ENCODE data around the gene PCDH15. TPM values are rescaled to one million over a fixed set of nuclear protein-coding genes. Genes with fewer than 3 reads are reported as not detected.

PCDH15 gene
- polyA plus RNA-seq: not detected

DNA sequence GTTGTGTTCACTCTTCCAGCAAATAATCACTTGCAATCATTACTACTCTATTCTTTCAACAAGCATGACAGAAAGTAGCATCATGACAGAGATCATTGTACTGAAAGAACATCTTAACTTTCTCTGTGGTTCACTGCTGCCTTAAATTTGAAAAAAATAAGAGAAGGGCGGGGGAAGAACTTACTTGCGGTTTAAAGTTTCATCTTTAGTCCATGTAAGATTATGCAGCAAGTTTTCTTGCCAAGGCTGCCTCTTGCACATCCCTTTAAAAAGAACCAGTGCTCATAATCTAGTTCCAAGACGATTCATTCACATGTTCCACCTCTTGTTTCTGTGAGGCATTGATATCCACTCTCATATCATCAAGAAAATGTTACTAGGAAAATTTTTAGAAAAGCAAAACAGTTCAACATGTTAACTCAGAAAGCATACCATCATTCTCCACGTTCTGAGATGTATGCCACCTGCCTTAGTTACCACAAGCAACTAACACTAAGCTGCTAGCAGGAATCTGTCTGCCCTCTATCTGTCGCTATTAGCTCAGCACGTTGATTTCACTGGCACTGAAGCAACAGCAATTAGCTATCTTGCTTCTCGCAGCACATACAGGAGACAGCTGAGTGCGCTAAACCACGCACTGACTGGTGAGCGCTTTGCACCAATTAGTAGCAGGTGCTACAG is at the start of gene PCDH15:
TSS of gene PCDH15 (minus strand) at position 491 of the 681 bp plus-strand sequence. CDS start 136,969 bp downstream, outside the sequence.
- Mint-ChIP-seq H3K4me3 (no peak within 1 kb of the TSS), H3K27me3 (no peaks in the 10 kb centered on the region), H3K27ac (no peak within 1 kb of the TSS), H3K9me3 (peaks cover 0 to 6% (median 2%) of the 10 kb centered on the region in 3 donors), H3K4me1 (no peaks in the 10 kb centered on the region), H3K36me3 (no peaks in the 10 kb centered on the region)

- Mint-ChIP-seq H3K27me3 (no peaks in the 10 kb centered on the region), H3K4me3 (no peak overlapping the region)
These were observed 42.9 kb upstream of the PCDH15 start for GRCh38 chr10:54843932-54844331.

GRCh38 chr10:54843085-54843646 is 42.1 kb upstream of the PCDH15 start:
- H3K27me3 Mint-ChIP-seq: no peaks in the 10 kb centered on the region
- no peaks in the 10 kb centered on the region for H3K36me3 Mint-ChIP-seq
- H3K9me3 Mint-ChIP-seq: peaks cover 0 to 12% (median 3%) of the 10 kb centered on the region in 3 donors
- no peak overlapping the region for H3K4me3 Mint-ChIP-seq
- no peaks in the 10 kb centered on the region for H3K4me1 Mint-ChIP-seq
- no peak overlapping the region for H3K27ac Mint-ChIP-seq

More at GRCh38 chr10:54843932-54844331, 42.9 kb upstream of the PCDH15 start:
- no peaks in the 10 kb centered on the region for H3K4me1 Mint-ChIP-seq
- no peak overlapping the region for H3K27ac Mint-ChIP-seq
- H3K9me3 Mint-ChIP-seq: peaks cover 0 to 12% (median 3%) of the 10 kb centered on the region in 3 donors
- H3K36me3 Mint-ChIP-seq: no peaks in the 10 kb centered on the region

DNA sequence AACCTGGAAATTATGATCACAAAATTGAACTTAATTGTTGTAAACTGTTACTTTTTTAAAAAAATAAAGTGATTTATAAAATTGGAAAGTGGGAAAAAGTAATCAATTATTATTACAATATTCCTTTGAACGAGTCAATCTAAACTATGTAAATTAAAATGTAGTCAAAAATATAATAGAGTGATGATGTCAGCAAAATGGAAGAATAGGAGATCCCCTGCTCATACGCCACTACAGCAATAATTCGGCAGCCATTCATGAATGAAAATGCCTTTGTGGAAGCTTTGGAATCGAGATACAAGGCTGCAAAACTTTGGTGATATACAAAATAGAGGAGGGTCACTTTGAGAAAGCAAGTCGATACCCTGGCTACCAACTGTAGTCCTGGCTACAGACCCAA is 36.4 kb upstream of the PCDH15 start:
- no peaks in the 10 kb centered on the region for H3K4me1 Mint-ChIP-seq
- H3K4me3 Mint-ChIP-seq: no peak overlapping the region
- no peaks in the 10 kb centered on the region for H3K36me3 Mint-ChIP-seq
- H3K27ac Mint-ChIP-seq: no peak overlapping the region
- H3K27me3 Mint-ChIP-seq: no peaks in the 10 kb centered on the region
- peaks cover 0 to 12% (median 1%) of the 10 kb centered on the region in 3 donors for H3K9me3 Mint-ChIP-seq

DNA sequence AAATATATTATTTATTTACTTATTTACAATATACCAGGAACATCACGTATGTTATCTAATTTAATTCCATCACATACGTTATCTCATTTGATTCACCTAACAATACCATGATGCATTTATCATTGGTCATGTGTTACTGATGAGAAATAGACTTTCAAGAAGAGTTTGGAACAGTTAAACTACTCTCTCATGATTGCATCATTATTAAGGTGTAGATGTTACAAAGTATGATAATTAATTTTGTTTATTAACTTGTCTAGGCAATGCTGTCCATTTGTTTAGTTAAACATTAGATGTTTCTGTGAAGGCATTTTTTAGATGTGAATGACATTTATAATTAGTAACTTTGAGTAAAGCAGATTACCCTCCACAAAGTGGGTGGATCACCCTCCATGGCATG is 32.0 kb upstream of the PCDH15 start:
- H3K4me3 Mint-ChIP-seq: no peak overlapping the region
- no peaks in the 10 kb centered on the region for H3K36me3 Mint-ChIP-seq
- no peaks in the 10 kb centered on the region for H3K27me3 Mint-ChIP-seq
- no peaks in the 10 kb centered on the region for H3K9me3 Mint-ChIP-seq
- no peaks in the 10 kb centered on the region for H3K4me1 Mint-ChIP-seq
- no peak overlapping the region for H3K27ac Mint-ChIP-seq

GRCh38 chr10:54826994-54827560 is 26.0 kb upstream of the PCDH15 start:
- Mint-ChIP-seq H3K4me3 (no peak overlapping the region), H3K27me3 (no peaks in the 10 kb centered on the region), H3K9me3 (peaks cover 0 to 12% (median 0%) of the 10 kb centered on the region in 3 donors), H3K36me3 (no peaks in the 10 kb centered on the region), H3K27ac (no peak overlapping the region), H3K4me1 (peaks cover 0 to 2% (median 0%) of the 10 kb centered on the region in 3 donors)

- Mint-ChIP-seq H3K27ac (no peak overlapping the region), H3K27me3 (no peaks in the 10 kb centered on the region), H3K36me3 (no peaks in the 10 kb centered on the region), H3K4me1 (no peaks in the 10 kb centered on the region), H3K9me3 (peaks cover 0 to 10% (median 7%) of the 10 kb centered on the region in 3 donors), H3K4me3 (no peak overlapping the region)
These were observed 14.6 kb upstream of the PCDH15 start for GRCh38 chr10:54815583-54815982.

- no peak overlapping the region for H3K27ac Mint-ChIP-seq
- H3K4me1 Mint-ChIP-seq: no peaks in the 10 kb centered on the region
- peaks cover 0 to 9% (median 4%) of the 10 kb centered on the region in 3 donors for H3K9me3 Mint-ChIP-seq
- no peak overlapping the region for H3K4me3 Mint-ChIP-seq
- no peaks in the 10 kb centered on the region for H3K36me3 Mint-ChIP-seq
- no peaks in the 10 kb centered on the region for H3K27me3 Mint-ChIP-seq
These were observed 7.3 kb upstream of the PCDH15 start for GRCh38 chr10:54808186-54808935.

DNA sequence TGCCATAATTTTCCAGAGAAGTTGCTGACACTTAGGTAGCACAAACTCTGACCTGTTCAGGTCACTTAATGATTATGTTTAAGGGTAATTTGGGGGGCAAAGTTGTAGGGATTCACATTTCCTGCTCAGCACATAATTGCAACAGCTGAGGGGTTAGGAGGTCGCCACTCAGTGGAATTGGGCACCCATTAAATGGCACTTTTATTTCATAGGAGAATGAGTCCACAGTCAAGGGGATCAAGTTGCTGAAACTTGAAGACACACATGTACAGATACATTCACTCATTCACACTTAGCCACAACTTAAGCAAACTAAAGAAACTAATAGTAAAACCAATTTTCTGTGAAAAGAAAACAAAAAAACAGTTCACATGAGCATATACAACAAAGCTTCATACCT is 1.5 kb downstream of the PCDH15 start:
- H3K36me3 Mint-ChIP-seq: no peaks in the 10 kb centered on the region
- no peak overlapping the region for H3K4me3 Mint-ChIP-seq
- no peaks in the 10 kb centered on the region for H3K4me1 Mint-ChIP-seq
- H3K27ac Mint-ChIP-seq: no peak overlapping the region
- H3K9me3 Mint-ChIP-seq: peaks cover 0 to 6% (median 0%) of the 10 kb centered on the region in 3 donors
- no peaks in the 10 kb centered on the region for H3K27me3 Mint-ChIP-seq

GRCh38 chr10:54797636-54798321 is 3.3 kb downstream of the PCDH15 start:
- Mint-ChIP-seq H3K27me3 (no peaks in the 10 kb centered on the region), H3K4me3 (no peak overlapping the region), H3K9me3 (no peaks in the 10 kb centered on the region), H3K36me3 (no peaks in the 10 kb centered on the region), H3K4me1 (no peaks in the 10 kb centered on the region), H3K27ac (no peak overlapping the region)

DNA sequence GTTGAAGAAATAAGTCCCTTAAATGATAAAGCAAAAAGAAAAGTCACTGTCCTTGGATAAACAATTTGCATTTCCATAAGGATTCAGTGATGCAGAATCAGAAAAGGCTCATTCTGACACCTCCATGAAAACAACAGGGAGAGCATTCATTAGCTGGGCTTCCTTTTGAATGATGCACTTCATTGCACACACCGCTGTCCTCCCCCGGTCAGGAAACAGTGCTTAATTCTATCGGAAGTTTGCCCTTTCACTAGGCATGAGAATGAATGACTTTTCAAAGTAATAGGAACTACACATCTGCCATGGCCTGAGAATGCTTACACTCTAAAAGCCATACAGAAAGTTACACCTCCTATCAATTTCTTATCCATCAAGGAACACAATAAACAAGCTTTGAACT is 4.2 kb downstream of the PCDH15 start:
- Mint-ChIP-seq H3K4me3 (no peak overlapping the region), H3K9me3 (no peaks in the 10 kb centered on the region), H3K36me3 (no peaks in the 10 kb centered on the region)

GRCh38 chr10:54776622-54777021 is 24.4 kb downstream of the PCDH15 start:
- H3K4me3 Mint-ChIP-seq: no peak overlapping the region
- H3K9me3 Mint-ChIP-seq: peaks cover 2 to 6% (median 6%) of the 10 kb centered on the region in 3 donors
- no peaks in the 10 kb centered on the region for H3K4me1 Mint-ChIP-seq
- no peaks in the 10 kb centered on the region for H3K36me3 Mint-ChIP-seq
- H3K27me3 Mint-ChIP-seq: no peaks in the 10 kb centered on the region
- no peak overlapping the region for H3K27ac Mint-ChIP-seq

More for the DNA sequence above, 4.2 kb downstream of the PCDH15 start:
- Mint-ChIP-seq H3K27me3 (no peaks in the 10 kb centered on the region), H3K4me1 (no peaks in the 10 kb centered on the region), H3K27ac (no peak overlapping the region)

DNA sequence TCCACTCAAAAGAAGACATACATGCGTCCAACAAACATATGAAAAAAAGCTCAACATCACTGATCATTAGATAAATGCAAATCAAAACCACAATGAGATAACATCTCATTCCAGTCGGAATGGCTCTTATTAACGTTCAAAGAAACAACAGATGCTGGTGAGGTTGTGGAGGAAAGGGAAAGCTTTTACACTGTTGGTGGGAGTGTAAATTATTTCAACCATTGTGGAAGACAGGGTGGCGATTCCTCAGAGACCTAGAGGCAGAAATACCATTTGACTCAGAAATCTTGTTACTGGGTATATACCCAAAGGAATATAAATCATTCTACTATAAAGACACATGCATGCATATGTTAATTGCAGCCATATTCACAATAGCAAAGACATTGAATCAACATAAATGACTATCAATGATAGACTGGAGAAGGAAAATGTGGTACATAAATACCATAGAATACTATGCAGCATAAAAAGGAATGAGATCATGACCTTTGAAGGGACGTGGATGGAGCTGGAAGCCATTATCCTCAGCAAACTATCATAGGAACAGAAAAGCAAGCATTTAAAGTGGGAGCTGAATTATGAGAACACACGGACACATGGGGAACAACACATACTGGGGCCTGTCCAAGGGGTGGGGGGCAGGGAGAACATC is 28.4 kb downstream of the PCDH15 start:
- peaks cover 2 to 9% (median 4%) of the 10 kb centered on the region in 3 donors for H3K9me3 Mint-ChIP-seq

GRCh38 chr10:54769051-54769450 is 32.0 kb downstream of the PCDH15 start:
- Mint-ChIP-seq H3K4me3 (no peak overlapping the region), H3K9me3 (peaks cover 3 to 8% (median 3%) of the 10 kb centered on the region in 3 donors), H3K36me3 (no peaks in the 10 kb centered on the region), H3K27me3 (no peaks in the 10 kb centered on the region), H3K4me1 (no peaks in the 10 kb centered on the region), H3K27ac (no peak overlapping the region)

More for the DNA sequence above, 28.4 kb downstream of the PCDH15 start:
- H3K27me3 Mint-ChIP-seq: no peaks in the 10 kb centered on the region
- H3K4me1 Mint-ChIP-seq: no peaks in the 10 kb centered on the region
- no peak overlapping the region for H3K27ac Mint-ChIP-seq
- no peaks in the 10 kb centered on the region for H3K36me3 Mint-ChIP-seq
- H3K4me3 Mint-ChIP-seq: no peak overlapping the region

Data from IgD-negative memory B cell (primary cell).